Measurements from ENCODE around the gene COPA.
"Not testable (repeated sequence)": the region's sequence is repeated elsewhere in the genome, so short reads cannot be mapped to it uniquely, and the experiment has no call there.

The COPA gene
- total RNA-seq: 160 to 268 reads per million in 2 donors

- DNase-seq: peak; percentile 80
Observed at GRCh38 chr1:160342953-160343869, at the start of gene COPA, which contains the start of gene NCSTN. Gene COPA (minus strand): TSS chr1:160343250. CDS start chr1:160343170, 80 bp downstream. Gene NCSTN (plus strand): TSS chr1:160343383. CDS start chr1:160343397, 14 bp downstream.

GRCh38 chr1:160388406-160388805, 45.4 kb upstream of the COPA start:
- not testable (repeated sequence) for DNase-seq

GRCh38 chr1:160384812-160385211, 41.8 kb upstream of the COPA start:
- not testable (repeated sequence) for DNase-seq

DNA sequence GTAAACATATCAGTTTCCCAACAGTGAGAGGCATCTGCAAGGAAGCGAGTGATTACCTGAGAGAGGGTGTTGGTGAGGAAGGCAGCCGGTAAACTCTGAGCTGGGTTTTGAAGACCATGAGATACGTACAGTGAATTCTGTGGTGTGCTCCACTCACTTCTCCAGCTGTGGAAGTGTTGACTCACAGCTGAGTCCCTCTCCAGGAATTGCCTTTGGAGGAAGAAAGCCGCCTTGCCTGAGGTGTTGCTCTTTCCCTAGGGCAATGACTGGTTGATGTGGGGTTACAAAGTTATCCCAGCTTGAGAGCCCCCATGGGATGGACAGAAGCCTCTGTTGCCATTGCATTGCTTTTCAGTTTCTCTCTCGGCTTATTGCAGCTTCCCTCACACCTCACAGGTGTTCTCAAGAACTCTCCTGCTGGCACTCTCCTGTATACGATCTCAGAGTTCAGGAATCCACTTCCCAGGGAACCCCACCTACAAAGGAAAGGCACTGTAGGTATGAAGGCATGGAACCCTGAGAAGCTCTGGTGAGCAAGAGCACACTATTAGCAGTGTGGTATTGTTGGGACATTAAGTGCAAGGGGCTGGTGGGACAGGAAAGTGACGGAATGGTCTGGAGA, 34.6 kb upstream of the COPA start:
- DNase-seq: no peak

DNA sequence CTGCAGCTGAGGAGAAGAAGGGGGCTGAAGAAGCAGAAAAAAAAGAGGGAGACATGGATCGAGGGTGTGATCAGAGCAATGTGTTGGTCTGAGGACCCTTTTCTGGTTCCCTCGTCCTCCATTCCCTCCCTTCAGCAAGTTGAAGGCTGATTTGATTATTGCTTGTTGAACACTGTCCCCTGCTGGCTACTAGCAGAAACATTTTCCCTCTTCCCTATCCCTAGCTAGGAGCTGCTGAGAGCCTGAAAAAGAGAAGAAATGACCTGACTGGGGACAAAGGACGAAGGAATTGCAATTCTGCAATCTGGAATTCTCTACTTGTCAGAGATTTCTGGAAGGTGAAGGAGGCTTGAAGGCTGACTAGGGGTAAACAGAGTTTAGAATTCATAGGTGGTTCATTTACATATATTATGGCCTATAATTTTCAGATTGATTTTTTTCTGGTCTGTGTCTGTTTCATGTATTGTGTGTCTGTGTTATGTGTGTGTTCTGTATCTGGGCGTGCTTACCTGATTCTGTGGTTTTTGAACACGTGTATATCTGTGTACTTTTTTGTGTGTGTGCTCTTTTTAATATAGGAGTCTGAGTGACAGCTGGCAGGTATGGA, 33.6 kb upstream of the COPA start:
- no peak for DNase-seq

- no peak for DNase-seq
Observed at GRCh38 chr1:160375788-160376524, 32.9 kb upstream of the COPA start.

DNA sequence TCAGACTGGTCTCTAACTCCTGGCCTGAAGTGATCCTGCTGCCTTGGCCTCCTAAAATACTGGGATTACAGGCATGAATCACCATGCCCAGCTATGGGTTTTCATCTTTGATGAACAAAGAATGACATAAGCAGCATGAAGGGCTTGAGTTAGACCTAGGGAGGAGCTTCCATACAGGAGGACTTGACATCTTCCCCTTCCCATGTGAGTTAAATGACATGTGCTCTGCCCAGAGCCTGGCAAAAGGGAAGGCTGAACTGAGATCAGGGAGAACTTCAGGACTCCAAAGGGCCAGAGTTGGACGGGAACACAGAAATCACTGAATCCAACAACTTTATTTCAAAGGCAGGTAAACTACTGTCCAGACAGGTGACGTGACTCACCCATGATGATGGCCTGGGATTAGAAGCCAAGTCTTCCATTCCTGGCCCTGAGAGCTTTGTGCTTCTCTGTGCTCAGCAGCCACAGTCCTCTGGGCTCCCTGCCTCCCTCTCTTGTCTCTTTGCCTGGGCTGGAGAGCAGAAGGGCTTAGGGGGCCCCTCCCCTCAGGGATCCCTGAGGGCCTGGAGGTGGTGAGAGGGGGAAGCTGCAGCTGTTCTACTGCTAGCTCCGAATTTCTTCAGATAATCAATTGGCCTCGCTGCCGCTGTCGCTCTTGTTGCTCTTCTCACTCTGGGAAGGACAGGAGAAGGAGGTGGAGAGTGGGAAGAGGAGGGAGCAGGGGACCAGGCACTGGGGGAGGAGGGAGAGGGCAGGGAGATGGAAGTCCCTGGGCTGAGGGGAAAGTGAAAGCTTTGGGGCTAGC, 31.5 kb upstream of the COPA start:
- DNase-seq: no peak

DNA sequence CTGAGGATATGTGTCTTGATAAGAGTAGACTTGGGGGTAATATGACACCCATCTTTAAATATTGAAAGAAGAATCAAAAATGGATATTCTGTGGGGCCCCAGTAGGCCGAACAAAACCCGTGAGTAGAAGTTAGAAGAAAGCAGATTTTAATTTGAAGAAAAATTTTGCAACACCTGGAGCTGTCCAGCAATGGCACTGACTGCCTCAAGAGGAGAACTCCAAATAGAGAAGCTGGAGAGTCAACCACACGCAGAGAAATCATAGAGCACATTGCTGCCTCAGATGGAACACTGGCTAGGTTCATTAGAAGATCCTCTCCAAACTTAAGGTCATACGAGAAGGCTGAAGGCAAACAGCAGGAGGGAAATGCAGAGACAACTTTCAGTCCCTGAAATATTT, 30.6 kb upstream of the COPA start:
- no peak for DNase-seq

- DNase-seq: no peak
Observed at GRCh38 chr1:160371756-160372155, 28.7 kb upstream of the COPA start.

DNA sequence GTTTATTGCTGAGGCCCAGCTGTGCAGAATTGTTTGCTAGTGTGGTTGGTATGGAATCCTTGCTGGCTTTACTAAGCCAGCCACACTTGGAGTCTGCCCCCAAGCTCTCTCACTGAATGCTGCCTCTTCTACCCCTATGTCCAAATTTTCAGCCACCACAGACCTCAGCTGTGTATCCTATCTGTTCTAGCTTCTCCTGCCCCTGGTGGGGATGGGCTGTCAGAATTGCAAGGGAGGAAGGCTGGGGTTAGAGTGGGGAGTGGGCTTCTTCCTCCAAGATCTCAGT, 28.2 kb upstream of the COPA start:
- DNase-seq: no peak

GRCh38 chr1:160370561-160371345, 27.7 kb upstream of the COPA start:
- DNase-seq: no peak

DNA sequence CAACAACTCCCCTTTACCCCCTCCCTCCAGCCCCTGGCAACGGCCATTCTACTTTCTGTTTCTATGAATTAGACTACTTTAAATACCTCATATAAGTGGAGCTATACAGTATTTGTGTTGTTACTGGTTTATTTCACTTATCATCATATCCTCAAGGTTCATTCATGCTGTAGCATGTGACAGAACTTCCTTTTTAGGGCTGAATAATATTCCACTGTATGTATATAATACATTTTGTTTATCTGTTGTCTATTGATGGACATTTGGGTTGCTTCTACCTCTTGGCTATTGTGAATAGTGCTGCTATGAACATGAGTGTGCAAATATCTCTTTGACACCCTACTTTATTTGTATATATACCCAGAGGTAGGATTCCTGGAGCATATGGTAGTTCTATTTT, 26.0 kb upstream of the COPA start:
- no peak for DNase-seq

DNA sequence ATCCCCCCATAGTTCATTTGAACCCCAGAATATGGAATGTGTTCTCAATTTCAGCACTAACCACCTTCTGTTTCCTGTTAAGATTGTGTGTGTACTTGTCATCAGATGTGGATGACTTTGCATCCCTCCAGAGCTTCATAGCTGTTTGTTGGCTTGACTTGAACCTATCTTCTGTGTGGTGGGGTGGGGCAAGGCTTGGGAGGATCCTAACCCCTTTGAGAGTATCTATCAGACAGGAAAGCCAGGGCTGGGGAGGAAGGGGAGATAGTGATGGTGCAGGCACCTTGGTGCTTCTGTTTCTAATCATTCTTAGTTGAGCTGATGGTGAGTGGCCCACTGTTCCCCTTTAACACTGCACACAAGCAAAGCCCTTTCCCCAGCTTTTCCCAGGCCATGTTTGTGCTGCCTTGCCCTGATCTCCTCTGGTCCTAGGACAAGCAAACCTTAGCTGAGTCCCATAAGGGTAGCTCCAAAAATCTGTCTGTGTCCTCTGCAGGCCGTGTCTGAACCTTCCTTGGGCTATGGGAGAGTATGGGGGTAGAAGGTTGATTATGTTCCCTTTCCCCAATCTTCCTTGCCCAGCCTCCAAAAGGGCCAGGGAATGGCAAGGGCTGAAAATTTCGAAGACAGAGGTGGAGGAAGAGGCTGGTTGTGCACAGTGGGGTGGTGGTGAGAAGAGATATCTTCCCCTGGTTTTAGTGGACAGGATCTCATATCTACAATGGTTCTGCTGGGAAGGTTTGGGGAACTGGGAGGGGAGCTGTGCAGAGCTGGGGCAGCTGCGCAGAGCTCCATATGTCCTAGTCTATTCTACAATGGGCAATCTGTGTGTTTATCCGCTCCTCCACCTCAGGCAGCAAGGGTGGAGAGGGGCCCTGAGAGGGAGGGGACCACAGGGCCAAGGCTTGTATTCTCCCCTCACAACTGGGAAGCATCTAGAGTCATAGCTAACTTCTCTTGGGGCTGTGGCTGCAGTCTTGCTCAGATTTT, 25.2 kb upstream of the COPA start:
- no peak for DNase-seq

DNA sequence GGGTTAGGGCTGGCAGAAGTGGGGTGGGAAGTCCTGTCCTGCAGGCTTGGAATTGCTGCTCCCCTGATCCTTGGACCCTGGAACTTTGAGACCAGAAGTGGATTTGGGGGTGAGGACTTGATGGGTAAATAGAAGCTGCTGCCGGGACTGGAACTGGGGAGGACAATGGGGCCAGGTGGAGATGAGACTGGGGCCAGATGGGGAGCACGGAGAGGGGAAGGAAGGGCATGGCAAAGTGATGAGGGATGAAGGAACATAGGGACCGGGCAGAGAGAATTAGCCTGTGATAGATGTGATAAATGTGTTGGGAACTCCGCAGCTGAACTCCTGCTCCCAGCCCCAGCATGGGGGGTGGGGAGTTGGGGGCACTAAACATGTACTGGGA, 24.5 kb upstream of the COPA start:
- no peak for DNase-seq

GRCh38 chr1:160366731-160367515, 23.9 kb upstream of the COPA start, which contains the start of gene NHLH1:
Gene NHLH1 (plus strand): TSS chr1:160367071. CDS start chr1:160370732, 3,661 bp downstream.
- DNase-seq: no peak

DNA sequence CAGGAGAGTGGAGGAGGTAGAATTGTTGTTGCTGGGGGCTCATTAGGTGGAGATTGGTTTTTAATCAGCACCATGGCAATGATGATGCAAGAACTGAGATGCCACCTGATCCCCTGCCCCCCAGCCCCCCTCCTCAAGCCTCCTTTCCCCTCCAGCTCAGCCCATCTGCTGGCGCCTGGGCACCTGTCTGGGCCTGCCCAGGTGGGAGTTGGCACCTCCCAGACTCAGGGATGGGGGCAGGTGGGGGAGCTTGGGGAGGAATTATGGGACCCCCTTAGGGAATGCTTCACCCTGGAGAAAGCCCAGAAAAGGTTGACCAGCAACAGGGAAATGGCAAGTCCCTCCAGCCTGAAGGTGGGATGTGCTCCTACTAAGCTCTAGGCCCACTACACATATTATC, 22.3 kb upstream of the COPA start:
- DNase-seq: no peak

- DNase-seq: no peak
Observed at GRCh38 chr1:160363951-160364735, 21.1 kb upstream of the COPA start.

GRCh38 chr1:160363010-160363409, 20.0 kb upstream of the COPA start:
- DNase-seq: no peak

All from T-helper 9 cell (primary cell).